Urinary bladder (tissue), 4 donors: ENCODE measurements around the gene SOX15. TPM values are rescaled to one million over a fixed set of nuclear protein-coding genes. Genes with fewer than 3 reads are reported as not detected.
"Not testable (repeated sequence)": the region's sequence is repeated elsewhere in the genome, so short reads cannot be mapped to it uniquely, and the experiment has no call there.

Experiments
- DNase-seq: peaks from one replicate; pipeline ENCODE4 v3.0.0-alpha.2; 2015; ENCODE audit errors: extremely low spot score
- H3K27ac ChIP-seq: one replicate; pipeline ENCODE4 v1.5.1; 2013; ENCODE audit warnings: low read depth, mild to moderate bottlenecking, moderate library complexity
- H3K36me3 ChIP-seq: one replicate; pipeline ENCODE4 v1.6.1; 2013; ENCODE audit warnings: mild to moderate bottlenecking, moderate library complexity; ENCODE audit not compliant: insufficient read depth
- H3K4me1 ChIP-seq: one replicate; pipeline ENCODE4 v1.6.1; 2013; ENCODE audit warnings: mild to moderate bottlenecking, moderate library complexity; ENCODE audit not compliant: insufficient read depth
- H3K4me3 ChIP-seq: one replicate; pipeline ENCODE4 v1.5.1; 2013; ENCODE audit warnings: low read depth, low read length
- WGBS: extraction: QIAGEN DNeasy Blood & Tissue Kit; methylation state at CpG from one replicate; pipeline ENCODE4 v1.1.7; 2013; 5-methylcytosine and 5-hydroxymethylcytosine counted together
- polyA plus RNA-seq: library from polyadenylated mRNA; stranded (reverse); fragments of 200-250 nt; gene quantifications from one replicate; pipeline ENCODE4 v1.2.3, GENCODE V29; 2013
- total RNA-seq: library from RNA; depleted of rRNA; stranded (reverse); fragments of >200 nt; gene quantifications from one replicate; pipeline ENCODE4 v1.2.3, GENCODE V29; 2014
- donor health status: healthy with polysubstance abuse.
- donor health status: healthy.

SOX15 gene
- total and polyA plus RNA-seq, 2 donors: 1.2 to 15.3 TPM

- Histone ChIP-seq H3K4me3 (no peak overlapping the region), H3K36me3 (no peaks in the 10 kb centered on the region), H3K4me1 (no peaks in the 10 kb centered on the region), H3K27ac (no peak overlapping the region)
- DNase-seq: no peak
- WGBS: 92% methylated on average over 8 of the region's 8 CpGs
These were observed 30.9 kb upstream of the SOX15 start for GRCh38 chr17:7620835-7621234.

GRCh38 chr17:7618608-7619007 lies 28.7 kb upstream of the SOX15 start:
- DNase-seq: no peak
- H3K4me3 ChIP-seq: no peak overlapping the region
- peaks cover 4% of the 10 kb centered on the region for H3K4me1 ChIP-seq
- no peak overlapping the region for H3K27ac ChIP-seq
- no peaks in the 10 kb centered on the region for H3K36me3 ChIP-seq
- WGBS: 78% methylated on average over 5 of the region's 5 CpGs

GRCh38 chr17:7615265-7615747 lies 25.4 kb upstream of the SOX15 start:
- peak overlapping the region; percentile 17 for H3K4me3 ChIP-seq
- no peaks in the 10 kb centered on the region for H3K36me3 ChIP-seq
- peak overlapping the region; percentile 69 for H3K27ac ChIP-seq
- WGBS: 5% methylated on average over 28 of the region's 28 CpGs
- DNase-seq: no peak
- peaks cover 7% of the 10 kb centered on the region for H3K4me1 ChIP-seq

- Histone ChIP-seq H3K36me3 (no peaks in the 10 kb centered on the region), H3K4me3 (peak within 1 kb of the TSS; percentile 78), H3K27ac (peak within 1 kb of the TSS; percentile 95), H3K4me1 (peaks cover 7% of the 10 kb centered on the region)
- peak; percentile 99 for DNase-seq
- WGBS: under 1% methylated on average over 92 of the region's 93 CpGs
These were observed 24.8 kb upstream of the SOX15 start, which contains the start of gene FXR2 for GRCh38 chr17:7614425-7615264. Gene FXR2, minus strand, starts transcription at chr17:7614897. Its CDS starts 365 bp downstream, at chr17:7614532.

- DNase-seq: no peak
- peaks cover 7% of the 10 kb centered on the region for H3K4me1 ChIP-seq
- 7% methylated on average over 20 of the region's 20 CpGs for whole genome bisulfite sequencing
- peak overlapping the region; percentile 95 for H3K27ac ChIP-seq
- H3K4me3 ChIP-seq: peak overlapping the region; percentile 78
- no peaks in the 10 kb centered on the region for H3K36me3 ChIP-seq
These were observed 24.0 kb upstream of the SOX15 start for GRCh38 chr17:7613769-7614424.

GRCh38 chr17:7612294-7612640 lies 22.4 kb upstream of the SOX15 start:
- Histone ChIP-seq H3K27ac (no peak overlapping the region), H3K4me3 (no peak overlapping the region)
- 98% methylated on average over 1 of the region's 1 CpG for WGBS

GRCh38 chr17:7611635-7612293 lies 21.9 kb upstream of the SOX15 start:
- Histone ChIP-seq H3K4me3 (no peak overlapping the region), H3K4me1 (peaks cover 7% of the 10 kb centered on the region), H3K36me3 (no peaks in the 10 kb centered on the region), H3K27ac (no peak overlapping the region)
- no peak for DNase-seq
- WGBS: 69% methylated on average over 3 of the region's 3 CpGs

More at GRCh38 chr17:7612294-7612640, 22.4 kb upstream of the SOX15 start:
- Histone ChIP-seq H3K4me1 (peaks cover 7% of the 10 kb centered on the region), H3K36me3 (no peaks in the 10 kb centered on the region)
- DNase-seq: no peak

- WGBS: 97% methylated on average over 2 of the region's 2 CpGs
- DNase-seq: no peak
These were observed 20.7 kb upstream of the SOX15 start for GRCh38 chr17:7610641-7611040.

GRCh38 chr17:7606280-7606679 lies 16.4 kb upstream of the SOX15 start:
- H3K4me3 ChIP-seq: no peak overlapping the region
- H3K36me3 ChIP-seq: peaks cover 10% of the 10 kb centered on the region
- H3K27ac ChIP-seq: no peak overlapping the region
- 95% methylated on average over 4 of the region's 4 CpGs for WGBS
- H3K4me1 ChIP-seq: no peaks in the 10 kb centered on the region
- DNase-seq: no peak

More at GRCh38 chr17:7610641-7611040, 20.7 kb upstream of the SOX15 start:
- Histone ChIP-seq H3K4me3 (no peak overlapping the region), H3K27ac (no peak overlapping the region), H3K4me1 (peaks cover 7% of the 10 kb centered on the region), H3K36me3 (peaks cover 1% of the 10 kb centered on the region)

GRCh38 chr17:7597561-7597960 lies 7.7 kb upstream of the SOX15 start:
- H3K27ac ChIP-seq, H3K4me3 ChIP-seq, H3K4me1 ChIP-seq, DNase-seq, H3K36me3 ChIP-seq: not testable (repeated sequence)
- 68% methylated on average over 5 of the region's 5 CpGs for WGBS

- 81% methylated on average over 12 of the region's 12 CpGs for WGBS
- peaks cover 8% of the 10 kb centered on the region for H3K36me3 ChIP-seq
- H3K27ac ChIP-seq: no peak overlapping the region
- no peak for DNase-seq
- H3K4me1 ChIP-seq: no peaks in the 10 kb centered on the region
- H3K4me3 ChIP-seq: no peak overlapping the region
These were observed 3.4 kb upstream of the SOX15 start for GRCh38 chr17:7593296-7593695.

GRCh38 chr17:7592422-7593021 lies 2.6 kb upstream of the SOX15 start:
- Histone ChIP-seq H3K4me3 (no peak overlapping the region), H3K4me1 (no peaks in the 10 kb centered on the region), H3K27ac (no peak overlapping the region), H3K36me3 (peaks cover 8% of the 10 kb centered on the region)
- DNase-seq: no peak
- WGBS: 90% methylated on average over 23 of the region's 23 CpGs

GRCh38 chr17:7591596-7591995 lies 1.7 kb upstream of the SOX15 start:
- peaks cover 8% of the 10 kb centered on the region for H3K36me3 ChIP-seq
- no peak overlapping the region for H3K27ac ChIP-seq
- WGBS: 91% methylated on average over 5 of the region's 5 CpGs
- no peak overlapping the region for H3K4me3 ChIP-seq
- no peaks in the 10 kb centered on the region for H3K4me1 ChIP-seq
- DNase-seq: no peak
